ENCODE data around the gene MAPRE2.

DNA sequence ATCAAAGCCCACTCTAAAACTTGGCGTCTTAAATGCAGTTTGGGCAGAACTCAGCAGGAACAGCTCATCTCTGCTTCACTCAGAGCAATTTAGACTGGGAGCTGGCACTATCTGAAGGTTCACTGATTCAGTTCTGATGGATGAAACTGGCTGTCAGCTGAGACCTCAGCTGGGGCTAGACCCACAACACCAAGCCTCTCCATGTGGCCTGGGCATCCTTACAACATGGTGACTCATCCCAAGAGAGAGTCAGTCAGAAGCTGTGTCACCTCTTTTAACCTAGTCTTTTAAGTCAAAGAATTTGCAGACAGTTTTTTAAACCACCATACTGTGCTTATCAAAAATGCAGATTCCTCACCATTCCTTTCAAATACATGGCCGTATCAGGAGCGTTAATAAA is 137.0 kb downstream of the MAPRE2 start:
- TF ChIP-seq, protein P1, sequence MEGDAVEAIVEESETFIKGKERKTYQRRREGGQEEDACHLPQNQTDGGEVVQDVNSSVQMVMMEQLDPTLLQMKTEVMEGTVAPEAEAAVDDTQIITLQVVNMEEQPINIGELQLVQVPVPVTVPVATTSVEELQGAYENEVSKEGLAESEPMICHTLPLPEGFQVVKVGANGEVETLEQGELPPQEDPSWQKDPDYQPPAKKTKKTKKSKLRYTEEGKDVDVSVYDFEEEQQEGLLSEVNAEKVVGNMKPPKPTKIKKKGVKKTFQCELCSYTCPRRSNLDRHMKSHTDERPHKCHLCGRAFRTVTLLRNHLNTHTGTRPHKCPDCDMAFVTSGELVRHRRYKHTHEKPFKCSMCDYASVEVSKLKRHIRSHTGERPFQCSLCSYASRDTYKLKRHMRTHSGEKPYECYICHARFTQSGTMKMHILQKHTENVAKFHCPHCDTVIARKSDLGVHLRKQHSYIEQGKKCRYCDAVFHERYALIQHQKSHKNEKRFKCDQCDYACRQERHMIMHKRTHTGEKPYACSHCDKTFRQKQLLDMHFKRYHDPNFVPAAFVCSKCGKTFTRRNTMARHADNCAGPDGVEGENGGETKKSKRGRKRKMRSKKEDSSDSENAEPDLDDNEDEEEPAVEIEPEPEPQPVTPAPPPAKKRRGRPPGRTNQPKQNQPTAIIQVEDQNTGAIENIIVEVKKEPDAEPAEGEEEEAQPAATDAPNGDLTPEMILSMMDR (IDR thresholded peaks at IDR 0.05): no peak
- no peak for TF ChIP-seq POLR2A (IDR thresholded peaks at IDR 0.05)
